ELF-1 (cell line): ENCODE results near the gene ANGPTL4.

Experiments
- DNase-seq: peaks from one replicate; pipeline ENCODE4 v3.0.0-alpha.2; 2016; ENCODE audit warnings: low read depth, low spot score

ANGPTL4 gene

DNA sequence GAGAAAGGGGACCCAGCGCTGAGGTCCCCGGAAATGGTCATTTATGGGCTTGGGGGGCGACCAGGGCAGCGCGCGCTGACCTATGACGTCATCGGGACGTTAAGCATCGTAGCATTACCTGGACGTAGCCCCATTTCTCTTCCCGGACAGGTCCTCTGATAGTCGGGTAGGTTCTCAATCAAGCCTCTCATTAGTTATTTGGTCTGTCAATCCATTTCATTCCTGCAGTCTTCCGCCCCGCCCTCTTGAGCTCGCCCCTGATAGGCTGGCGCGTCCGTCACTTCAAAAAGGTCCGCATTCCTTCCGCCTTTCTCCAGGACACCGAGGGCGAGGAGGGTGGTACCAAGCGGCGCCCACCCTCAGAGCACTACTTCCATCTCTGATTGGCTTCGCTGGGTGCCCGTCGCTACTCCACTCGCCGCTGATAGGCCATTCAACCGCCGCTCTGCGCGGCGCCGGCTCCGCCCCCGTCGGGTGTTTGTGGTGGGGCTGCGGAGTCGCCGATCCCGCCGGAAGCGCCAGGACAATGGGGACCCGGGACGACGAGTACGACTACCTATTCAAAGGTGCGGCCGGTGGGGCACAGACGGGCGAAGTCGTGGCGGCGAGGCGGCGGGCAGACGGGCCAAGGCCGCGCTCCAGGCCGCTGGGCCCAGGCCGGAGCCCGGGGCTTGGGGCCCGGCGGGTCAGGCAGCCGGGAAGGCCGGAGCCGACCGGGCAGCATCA is 26.1 kb downstream of the ANGPTL4 start, which contains the start of gene RAB11B:
Gene RAB11B, plus strand, starts transcription at position 470 of the 726 bp plus-strand sequence. Its CDS starts 57 bp downstream, at position 527.
- peak; percentile 100 for DNase-seq

DNA sequence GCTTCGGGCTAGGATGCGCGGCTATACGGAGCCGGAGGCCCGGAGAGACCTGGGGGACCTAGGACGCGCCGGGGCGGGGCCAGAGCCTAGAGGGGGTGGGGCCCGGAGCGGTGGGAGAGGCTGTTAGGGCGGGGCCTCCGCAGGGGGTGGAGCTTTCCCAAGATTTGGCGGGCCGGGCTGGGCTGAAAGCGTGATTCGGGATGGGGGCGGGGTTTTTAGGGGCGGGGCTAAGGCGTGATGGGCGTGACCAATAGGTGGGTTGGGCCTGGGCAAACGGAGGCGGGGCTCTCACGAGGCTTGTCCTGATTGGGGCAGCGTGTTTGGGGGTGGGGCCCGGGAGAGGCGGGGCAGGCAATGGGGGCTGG is 26.6 kb downstream of the ANGPTL4 start:
- DNase-seq: peak; percentile 88

DNA sequence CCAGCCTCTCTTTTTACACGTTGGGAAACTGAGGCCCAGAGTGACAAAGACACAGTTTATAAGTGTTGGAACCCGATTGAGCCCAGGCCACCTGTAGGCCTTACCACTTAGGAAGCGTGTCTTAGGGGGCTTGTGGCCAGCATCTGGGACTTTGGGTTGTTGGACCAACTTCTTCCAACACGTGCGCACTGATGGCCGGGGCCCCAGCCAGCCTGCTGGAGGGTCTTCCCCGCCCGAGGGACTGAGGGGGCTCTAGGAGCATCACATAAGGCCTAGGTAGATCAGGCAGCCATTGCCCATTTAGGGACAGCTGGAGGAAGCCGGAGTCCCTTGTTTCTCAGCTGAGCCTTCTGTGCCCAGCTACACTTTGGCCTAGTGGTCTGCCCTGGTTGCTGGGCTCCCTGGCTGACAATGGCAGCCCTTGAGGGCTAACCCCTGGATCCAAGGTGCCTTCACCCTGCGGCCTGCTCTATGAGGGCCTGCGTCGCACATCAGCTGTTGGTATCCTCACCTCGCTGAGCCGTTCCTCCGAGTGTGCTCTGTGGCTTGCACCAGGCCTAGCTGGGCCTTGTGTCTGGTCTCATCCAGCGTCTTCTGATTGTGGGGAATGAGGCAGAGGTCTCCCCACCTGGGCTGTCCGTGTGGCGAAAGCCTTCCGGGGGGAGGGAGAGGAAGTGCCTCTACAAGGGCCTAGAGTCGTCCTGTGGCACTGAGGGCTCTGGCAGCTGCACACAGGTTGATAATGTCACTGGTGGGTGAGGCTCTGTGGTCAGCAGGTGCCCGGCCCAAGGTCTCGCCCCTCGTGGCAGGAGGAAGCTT is 27.5 kb downstream of the ANGPTL4 start:
- no peak for DNase-seq

DNA sequence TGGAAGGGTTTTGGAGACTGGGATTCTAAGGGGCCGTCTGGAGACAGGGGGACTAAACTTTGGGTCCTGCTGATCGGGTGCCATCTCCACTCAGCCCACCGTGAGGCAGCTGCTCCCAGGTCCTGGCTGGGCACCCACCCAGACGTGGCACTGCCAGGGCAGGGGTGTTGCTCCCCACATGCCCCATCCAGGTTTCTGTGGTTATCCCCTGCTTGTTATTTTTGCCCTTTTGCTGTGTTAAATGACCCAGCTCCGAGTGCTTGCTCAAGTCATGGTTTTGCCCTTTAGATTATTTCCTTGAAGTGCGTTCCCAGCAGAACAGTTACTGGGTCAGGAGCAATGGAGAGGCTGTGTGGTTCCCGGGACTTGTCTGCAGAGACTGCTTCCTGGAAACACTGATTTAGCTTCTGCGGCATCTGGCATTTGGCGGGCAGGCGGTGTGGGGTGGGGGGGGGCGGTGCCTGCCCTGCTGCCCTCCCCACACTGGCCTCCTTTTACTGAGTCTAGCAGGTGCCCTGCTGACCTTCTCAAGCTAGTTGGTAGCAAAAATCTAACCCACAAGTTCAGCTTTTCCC is 28.1 kb downstream of the ANGPTL4 start:
- no peak for DNase-seq

DNA sequence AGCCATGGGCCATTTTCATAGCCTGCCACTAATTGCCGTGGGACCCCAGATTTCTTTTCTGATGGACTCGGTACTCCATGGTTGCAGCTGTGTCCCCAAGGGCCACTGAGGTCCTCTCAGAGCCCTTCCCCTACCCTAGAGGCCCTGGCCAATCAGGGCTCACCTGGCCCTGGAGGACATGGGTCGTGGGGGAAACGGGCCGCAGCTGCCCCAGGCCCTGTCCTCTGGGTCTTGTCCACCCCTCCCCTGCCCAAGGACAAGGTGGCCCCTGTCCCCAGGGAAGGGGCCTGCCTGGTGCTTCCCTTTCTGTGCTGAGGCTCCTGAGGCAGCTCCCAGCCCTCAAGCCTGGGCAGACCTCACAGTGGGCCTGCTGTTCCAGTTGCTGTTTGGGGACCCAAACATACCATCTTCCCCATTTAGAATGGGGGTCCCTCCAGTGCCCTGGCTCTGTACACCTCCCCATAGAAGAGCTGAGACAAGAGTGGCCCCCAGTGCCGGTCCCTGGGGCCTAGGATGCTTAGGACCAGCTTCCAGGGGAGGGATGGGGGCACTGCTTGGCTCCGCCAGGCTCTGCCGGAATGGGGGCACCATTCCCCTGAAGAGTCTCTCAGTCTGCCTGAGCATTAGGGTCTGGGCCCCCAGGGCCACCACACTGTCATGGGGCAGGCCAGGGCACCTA is 29.4 kb downstream of the ANGPTL4 start:
- no peak for DNase-seq

DNA sequence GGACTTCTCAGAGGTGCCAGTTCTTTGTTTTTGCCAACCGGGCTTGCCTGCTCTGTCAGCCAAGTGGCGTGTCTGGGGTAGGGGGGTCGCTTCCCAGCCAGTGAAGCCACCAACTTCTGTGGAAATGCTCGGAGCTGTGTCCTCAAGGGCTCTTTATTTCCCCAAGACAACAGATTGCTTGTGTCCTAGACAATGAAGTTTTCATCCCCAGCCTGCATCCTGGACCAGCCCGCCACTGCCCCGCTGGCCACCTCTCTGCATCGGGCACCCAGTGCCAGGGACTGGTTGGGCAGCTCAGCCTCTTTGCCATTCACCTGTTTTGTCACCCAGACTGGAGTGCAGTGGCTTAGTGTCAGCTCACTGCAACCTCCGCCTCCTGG is 29.9 kb downstream of the ANGPTL4 start:
- no peak for DNase-seq

DNA sequence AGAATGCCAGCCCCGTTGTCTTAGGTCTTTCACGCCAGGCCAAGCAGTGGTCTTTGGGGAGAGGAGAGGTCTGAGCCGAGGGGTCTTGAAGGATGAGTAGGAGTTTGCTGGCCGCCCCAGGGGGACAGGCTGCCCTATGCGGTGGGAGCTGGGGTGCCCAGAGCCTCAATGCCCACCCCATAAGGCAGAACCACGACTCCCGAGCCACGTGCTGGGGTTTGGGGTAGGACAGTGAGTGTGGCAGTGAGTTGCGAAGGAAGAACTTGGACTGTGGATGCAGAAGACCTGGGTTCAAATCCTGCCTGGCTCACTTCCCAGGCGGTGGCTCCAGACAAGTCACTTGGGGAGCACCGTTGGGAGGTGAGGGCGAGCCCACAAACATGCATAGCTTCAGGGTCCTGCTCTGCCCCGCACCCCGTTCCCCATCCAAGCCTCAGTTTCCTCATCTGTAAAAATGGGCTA is 31.7 kb downstream of the ANGPTL4 start:
- no peak for DNase-seq

DNA sequence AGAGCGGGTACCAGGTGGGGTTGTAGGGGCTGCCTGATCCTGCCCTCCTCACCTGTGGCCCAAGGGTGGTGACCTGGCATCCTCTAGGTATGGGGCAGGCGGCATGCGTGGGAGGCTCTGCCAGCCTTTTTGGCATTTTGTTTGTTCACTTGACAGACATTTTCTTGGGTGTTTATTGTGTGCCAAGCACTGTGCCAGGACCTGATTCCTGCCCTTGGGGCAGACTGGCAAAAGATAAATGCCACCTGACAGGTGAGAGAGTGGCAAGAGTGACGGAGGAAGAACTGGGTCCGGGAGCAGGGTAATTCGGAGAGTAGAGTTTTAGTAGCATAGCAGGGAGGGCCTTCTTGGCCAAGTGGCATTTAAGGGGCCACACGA is 32.2 kb downstream of the ANGPTL4 start:
- DNase-seq: no peak

DNA sequence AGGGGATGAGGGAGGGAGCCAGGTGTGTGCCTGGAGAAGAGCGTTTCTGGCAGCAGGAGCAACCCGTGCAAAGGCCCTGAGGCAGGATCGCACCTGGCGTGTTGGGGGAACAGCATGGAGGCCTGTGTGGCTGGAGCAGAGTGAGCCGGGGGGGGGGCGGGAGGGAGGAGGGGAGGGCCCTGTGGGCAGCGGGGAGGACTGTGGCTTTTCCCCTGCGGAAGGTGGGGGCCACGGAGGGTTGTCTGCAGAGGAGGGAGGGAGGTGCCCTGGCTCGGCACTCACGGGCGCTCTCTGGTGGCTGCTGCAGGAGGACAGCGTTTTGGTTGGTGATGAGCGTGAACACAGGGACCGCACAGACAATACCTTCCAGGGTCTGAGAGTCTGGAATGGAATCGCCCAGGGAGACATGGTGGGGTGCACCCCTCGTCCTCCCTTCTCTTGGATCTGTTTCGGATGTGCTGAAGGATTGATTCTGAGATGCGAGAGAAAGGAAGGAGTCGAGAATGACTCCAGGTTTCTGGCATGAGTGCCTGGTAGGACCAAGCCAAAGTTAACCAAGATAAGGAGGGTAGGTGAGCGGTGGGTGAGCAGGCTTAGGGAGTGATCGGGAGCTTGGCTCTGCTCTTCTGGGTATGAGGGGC is 32.7 kb downstream of the ANGPTL4 start:
- DNase-seq: peak; percentile 88

DNA sequence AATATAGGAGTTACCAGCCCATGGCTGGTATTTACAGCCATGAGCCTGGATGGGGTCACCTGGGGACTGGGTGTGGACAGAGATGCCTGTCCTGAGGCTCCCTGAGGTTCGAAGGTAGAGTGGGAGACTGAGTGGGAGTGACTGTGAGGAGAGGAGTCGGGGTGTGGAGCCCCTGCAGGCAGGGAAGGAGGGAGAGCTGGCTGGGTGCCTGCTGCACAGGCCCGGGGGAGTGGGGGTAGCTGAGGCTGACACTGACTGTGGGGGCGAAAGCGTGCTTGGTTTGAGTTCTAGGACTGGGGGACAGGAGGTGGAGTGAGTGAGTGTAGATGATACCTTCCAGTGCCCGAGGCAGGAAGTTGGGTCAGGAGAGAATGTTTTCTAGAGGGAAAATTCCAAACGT is 33.3 kb downstream of the ANGPTL4 start:
- no peak for DNase-seq

DNA sequence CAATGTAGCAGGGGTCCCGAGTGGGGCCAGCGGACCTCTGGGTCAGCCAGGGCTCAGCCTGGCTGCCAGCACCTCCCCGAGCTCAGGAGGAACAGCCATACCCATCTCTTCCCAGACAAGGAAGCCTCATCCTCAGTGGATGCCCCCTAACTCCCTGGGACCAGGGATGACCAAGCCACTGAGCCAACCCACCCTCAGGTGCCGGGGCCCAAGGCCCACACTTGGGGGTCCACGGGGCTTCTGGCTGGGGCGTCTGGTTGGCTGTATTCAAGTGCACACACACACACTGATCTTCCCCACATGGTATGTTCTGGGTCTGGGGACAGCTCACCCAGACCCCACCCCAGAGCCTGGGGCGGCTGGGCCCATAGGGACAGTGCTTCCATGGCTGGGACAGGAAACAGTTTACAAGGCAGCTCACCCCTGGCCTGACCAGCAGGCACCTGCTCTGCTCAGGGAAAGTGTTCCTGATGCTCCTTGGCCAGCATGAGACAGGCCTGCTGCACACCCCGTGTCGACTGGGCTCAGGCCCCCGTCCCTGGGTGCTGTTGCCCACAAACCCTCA is 33.9 kb downstream of the ANGPTL4 start:
- DNase-seq: no peak

DNA sequence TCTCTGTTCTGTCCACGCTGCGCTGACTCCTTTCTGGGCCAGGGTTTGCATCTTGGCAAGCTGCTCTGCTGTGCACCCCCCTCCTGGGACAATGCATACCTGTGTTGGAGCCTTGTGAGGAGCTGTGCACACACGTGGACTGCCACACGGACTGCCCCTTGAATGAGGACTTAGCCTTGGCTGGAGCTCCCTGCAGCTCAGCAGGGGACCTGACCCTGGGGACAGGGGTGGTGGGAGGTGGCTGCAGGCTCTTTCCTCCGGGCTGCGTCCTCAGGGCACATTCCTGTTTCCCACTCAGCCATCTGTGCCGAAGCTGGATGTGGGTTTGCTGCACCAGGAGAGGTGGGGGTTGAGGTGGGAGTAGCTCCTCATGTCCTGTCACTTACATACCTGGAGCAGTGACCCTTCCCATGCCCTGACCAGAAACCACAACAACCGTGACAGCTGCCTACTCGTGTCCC is 34.4 kb downstream of the ANGPTL4 start:
- DNase-seq: no peak

DNA sequence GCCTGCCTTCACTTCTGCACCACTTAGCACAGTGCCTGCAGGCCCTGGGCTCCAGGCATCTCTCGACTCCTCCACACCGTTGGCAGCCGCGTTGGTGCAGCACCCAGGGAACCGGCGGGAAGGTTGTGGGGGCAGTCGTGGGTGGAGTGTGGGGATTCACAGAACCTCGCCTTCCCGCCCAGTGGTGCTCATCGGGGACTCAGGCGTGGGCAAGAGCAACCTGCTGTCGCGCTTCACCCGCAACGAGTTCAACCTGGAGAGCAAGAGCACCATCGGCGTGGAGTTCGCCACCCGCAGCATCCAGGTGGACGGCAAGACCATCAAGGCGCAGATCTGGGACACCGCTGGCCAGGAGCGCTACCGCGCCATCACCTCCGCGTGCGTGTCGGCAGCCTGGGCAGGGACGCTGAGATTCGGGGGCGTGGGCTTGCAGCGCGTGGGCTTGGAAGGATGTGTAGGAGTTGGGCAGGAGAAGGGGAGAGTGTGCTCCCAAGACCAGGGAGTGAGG is 35.8 kb downstream of the ANGPTL4 start:
- no peak for DNase-seq

DNA sequence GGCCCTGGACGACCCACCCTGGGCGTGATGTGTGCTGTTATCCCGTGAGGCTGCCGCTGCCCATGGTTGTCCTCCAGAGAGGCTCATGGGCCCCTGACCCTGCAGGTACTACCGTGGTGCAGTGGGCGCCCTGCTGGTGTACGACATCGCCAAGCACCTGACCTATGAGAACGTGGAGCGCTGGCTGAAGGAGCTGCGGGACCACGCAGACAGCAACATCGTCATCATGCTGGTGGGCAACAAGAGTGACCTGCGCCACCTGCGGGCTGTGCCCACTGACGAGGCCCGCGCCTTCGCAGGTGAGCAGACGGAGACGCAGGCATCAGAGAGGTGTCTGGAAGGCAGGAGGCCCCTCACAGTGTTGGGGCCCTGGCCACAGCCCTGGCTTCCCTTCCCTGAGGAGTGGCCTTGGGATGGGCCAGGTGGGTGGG is 38.0 kb downstream of the ANGPTL4 start:
- no peak for DNase-seq

DNA sequence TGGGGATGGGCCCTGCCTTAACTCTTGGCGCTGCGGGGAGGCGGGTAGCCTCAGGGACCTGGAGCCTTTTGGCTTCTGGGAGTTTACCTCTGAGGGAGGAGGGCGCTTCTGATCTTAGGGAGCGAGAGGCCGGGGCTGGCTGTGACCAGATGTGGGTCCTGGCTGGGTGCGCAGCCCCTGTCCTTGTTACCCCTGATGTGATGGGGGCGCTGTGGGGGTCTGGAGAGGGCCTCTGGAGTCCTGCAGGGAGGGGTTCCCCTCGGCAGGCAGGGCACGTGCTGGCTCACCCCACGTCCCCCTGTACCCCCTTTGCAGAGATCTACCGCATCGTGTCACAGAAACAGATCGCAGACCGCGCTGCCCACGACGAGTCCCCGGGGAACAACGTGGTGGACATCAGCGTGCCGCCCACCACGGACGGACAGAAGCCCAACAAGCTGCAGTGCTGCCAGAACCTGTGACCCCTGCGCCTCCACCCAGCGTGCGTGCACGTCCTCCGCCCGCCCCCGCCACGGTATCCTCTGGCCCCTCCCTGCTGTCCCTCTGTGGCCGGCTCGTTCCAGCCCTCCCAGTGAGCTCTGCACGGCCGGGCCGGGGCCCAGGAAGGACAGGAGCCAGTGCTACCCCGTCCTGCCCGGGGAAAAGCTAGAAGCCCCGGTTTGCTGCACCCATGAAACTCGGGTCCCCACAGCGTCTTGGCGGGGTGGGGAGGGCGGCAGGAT is 39.3 kb downstream of the ANGPTL4 start:
- no peak for DNase-seq

DNA sequence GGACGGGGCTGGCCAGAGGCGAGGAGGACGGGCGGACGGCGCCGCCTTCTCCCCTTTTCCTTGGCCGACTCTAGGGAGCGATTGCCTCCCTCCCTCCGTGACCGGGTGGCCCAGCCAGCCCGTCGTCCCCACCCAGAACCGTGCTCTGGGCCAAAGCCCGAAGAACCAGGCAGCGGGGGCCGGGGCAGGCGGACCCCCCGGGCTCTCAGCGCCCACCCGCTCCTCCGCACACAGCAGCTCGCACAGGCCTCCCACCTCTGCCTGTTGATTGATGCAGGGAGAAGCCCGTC is 39.8 kb downstream of the ANGPTL4 start:
- DNase-seq: no peak

DNA sequence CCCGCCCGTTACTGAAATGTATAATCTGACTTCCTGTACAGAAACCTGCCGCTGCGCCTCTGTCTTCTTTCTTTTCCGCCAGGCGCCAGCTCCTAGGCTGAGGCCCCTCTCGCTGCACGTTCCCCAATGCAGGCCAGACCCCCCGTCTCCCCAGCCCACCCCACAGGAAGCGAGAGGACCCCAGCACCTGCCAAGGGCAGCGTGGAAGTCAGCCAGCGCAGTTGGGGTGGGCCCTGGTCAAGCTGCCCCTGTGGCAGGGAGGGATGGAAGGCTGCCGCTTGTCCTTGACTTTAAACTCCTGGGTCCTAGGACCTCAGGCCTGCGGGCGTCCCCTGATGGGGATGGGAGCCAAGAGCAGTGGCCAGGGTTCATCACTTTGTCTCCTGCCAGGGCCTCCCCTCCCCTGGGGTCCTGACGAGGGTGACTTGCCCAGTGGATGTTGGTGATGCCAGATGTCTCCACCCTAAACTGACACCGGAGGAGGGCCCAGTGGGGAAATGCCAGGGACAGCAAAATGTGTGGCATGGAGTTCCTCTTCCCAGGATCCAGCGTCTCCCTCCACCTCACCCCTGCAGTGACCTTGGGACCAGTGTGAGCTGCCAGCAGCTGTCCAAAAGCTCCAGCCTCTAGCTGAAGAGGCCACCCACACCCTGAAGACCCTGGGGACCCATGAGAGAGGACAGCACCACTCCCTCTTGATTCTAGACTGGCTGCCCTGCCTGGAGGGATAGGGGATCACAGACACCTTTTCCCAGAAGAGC is 40.6 kb downstream of the ANGPTL4 start:
- DNase-seq: no peak

DNA sequence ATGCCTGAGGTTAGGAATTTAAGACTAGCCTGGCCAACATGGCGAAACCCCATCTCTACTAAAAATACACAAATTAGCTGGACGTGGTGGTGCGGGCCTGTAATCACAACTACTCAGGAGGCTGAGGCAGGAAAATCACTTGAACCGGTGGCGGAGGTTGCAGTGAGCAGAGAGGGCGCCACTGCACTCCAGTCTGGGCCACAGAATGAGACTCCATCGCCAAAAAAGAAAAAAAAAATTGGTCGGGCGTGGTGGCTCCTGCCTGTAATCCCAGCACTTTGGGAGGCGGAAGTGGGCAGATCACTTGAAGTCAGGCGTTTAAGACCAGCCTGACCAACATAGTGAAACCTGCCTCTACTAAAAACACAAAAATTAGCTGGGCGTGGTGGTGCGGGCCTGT is 46.8 kb downstream of the ANGPTL4 start:
- peak; percentile 62 for DNase-seq

DNA sequence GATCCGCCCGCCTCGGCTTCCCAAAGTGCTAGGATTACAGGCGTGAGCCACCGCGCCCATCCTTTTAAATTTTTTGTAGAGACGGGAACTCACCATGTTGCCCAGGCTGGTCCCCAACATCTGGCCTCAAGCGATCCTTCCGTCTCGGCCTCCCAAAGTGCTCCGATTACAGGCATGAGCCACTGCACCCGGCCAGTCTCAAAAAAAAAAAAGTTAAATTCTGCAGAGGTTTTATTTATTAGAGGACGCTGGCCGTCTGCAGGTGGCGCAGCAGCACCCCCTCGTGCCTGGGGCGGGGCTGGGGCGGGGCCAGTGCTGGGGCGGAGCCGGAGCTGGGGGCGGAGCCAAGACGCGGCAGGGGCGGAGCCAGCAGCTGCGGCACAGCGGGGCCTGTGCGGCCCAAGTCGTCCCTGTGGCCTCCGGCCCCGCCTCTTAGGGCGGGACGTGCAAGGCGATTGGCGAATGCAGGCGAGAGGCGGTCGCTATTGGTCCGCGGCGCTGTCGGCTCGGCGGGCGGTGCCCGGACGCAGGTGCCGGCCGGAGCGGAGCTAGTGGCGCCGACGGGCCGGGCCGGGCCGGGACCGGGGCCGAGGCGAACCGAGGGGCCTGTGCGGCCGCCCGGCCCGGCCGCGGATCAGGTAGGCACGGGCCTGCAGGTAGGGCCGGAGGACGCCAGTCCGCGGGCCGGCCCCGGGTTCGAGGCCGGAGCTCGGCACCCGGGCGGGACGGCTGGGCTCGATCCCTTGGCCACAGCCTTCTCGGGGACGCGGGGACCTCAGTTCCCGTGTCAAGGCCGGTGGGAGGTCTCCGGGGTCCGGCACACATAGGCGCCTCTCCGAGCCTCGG is 49.1 kb downstream of the ANGPTL4 start, which contains the start of gene MARCHF2:
Gene MARCHF2, plus strand, starts transcription at position 523 of the 846 bp plus-strand sequence. CDS start 8,536 bp downstream, outside the sequence.
- peak; percentile 95 for DNase-seq
